Measurements from ENCODE around the gene RALB. TPM values are rescaled to one million over a fixed set of nuclear protein-coding genes. Genes with fewer than 3 reads are reported as not detected.

RALB gene
- total RNA-seq, 1 experiment from 2014 or later: 40.2 TPM

- no peak overlapping the region for H3K4me3 Mint-ChIP-seq (ENCODE audit: low read depth, unreplicated experiment)
- H3K4me1 Mint-ChIP-seq (ENCODE audit: low read depth, unreplicated experiment): peaks cover 48% of the 10 kb centered on the region
- no peaks in the 10 kb centered on the region for H3K9me3 Mint-ChIP-seq (ENCODE audit: low read depth, unreplicated experiment)
- intact Hi-C loops (cut with micrococcal nuclease; ENCODE audit: unreplicated experiment): loop anchor here (5.0 kb wide), 2 partner anchors 36 to 51 kb away; partner anchors contain the start of gene RALB
- peaks cover 31% of the 10 kb centered on the region for H3K36me3 Mint-ChIP-seq (ENCODE audit: insufficient read depth, unreplicated experiment)
- CTCF ChIA-PET: no interaction called here
- H3K27ac Mint-ChIP-seq (ENCODE audit: unreplicated experiment): peak overlapping the region; percentile 55
- H3K27me3 Mint-ChIP-seq (ENCODE audit: unreplicated experiment): no peaks in the 10 kb centered on the region
- TF ChIP-seq CTCF (IDR thresholded peaks at IDR 0.05; ENCODE audit: unreplicated experiment): no peak
- DNase-seq: no peak
- no TSS peak for BruUV-seq (replicated peaks)
Measured at GRCh38 chr2:120288016-120288373, 35.3 kb downstream of the RALB start.

GRCh38 chr2:120289221-120289906 is 36.7 kb downstream of the RALB start:
- intact Hi-C loops (cut with micrococcal nuclease; ENCODE audit: unreplicated experiment): loop anchor here (5.0 kb wide), 2 partner anchors 37 to 52 kb away; partner anchors contain the start of gene RALB
- no peaks in the 10 kb centered on the region for H3K27me3 Mint-ChIP-seq (ENCODE audit: unreplicated experiment)
- no peak overlapping the region for H3K4me3 Mint-ChIP-seq (ENCODE audit: low read depth, unreplicated experiment)
- H3K36me3 Mint-ChIP-seq (ENCODE audit: insufficient read depth, unreplicated experiment): peaks cover 29% of the 10 kb centered on the region
- CTCF ChIA-PET: no interaction called here
- no peaks in the 10 kb centered on the region for H3K9me3 Mint-ChIP-seq (ENCODE audit: low read depth, unreplicated experiment)
- H3K27ac Mint-ChIP-seq (ENCODE audit: unreplicated experiment): no peak overlapping the region
- TF ChIP-seq CTCF (IDR thresholded peaks at IDR 0.05; ENCODE audit: unreplicated experiment): no peak
- no TSS peak for BruUV-seq (replicated peaks)
- peaks cover 48% of the 10 kb centered on the region for H3K4me1 Mint-ChIP-seq (ENCODE audit: low read depth, unreplicated experiment)
- no peak for DNase-seq

- Mint-ChIP-seq H3K36me3 (ENCODE audit: insufficient read depth, unreplicated experiment) (peaks cover 32% of the 10 kb centered on the region), H3K4me1 (ENCODE audit: low read depth, unreplicated experiment) (peaks cover 48% of the 10 kb centered on the region), H3K27me3 (ENCODE audit: unreplicated experiment) (no peaks in the 10 kb centered on the region), H3K27ac (ENCODE audit: unreplicated experiment) (peak overlapping the region; percentile 52), H3K9me3 (ENCODE audit: low read depth, unreplicated experiment) (no peaks in the 10 kb centered on the region), H3K4me3 (ENCODE audit: low read depth, unreplicated experiment) (no peak overlapping the region)
- intact Hi-C loops (cut with micrococcal nuclease; ENCODE audit: unreplicated experiment): no loop called here
- TF ChIP-seq CTCF (IDR thresholded peaks at IDR 0.05; ENCODE audit: unreplicated experiment): no peak
- no peak for DNase-seq
- CTCF ChIA-PET: no interaction called here
- no TSS peak for BruUV-seq (replicated peaks)
Measured at GRCh38 chr2:120290737-120291136, 38.1 kb downstream of the RALB start.

GRCh38 chr2:120291401-120292311 is 39.0 kb downstream of the RALB start:
- Mint-ChIP-seq H3K4me3 (ENCODE audit: low read depth, unreplicated experiment) (no peak overlapping the region), H3K27me3 (ENCODE audit: unreplicated experiment) (no peaks in the 10 kb centered on the region), H3K36me3 (ENCODE audit: insufficient read depth, unreplicated experiment) (peaks cover 33% of the 10 kb centered on the region), H3K4me1 (ENCODE audit: low read depth, unreplicated experiment) (peaks cover 43% of the 10 kb centered on the region), H3K9me3 (ENCODE audit: low read depth, unreplicated experiment) (no peaks in the 10 kb centered on the region), H3K27ac (ENCODE audit: unreplicated experiment) (peak overlapping the region; percentile 52)
- peak; percentile 35 for DNase-seq
- intact Hi-C loops (cut with micrococcal nuclease; ENCODE audit: unreplicated experiment): no loop called here
- CTCF ChIA-PET: no interaction called here
- no TSS peak for BruUV-seq (replicated peaks)
- TF ChIP-seq CTCF (IDR thresholded peaks at IDR 0.05; ENCODE audit: unreplicated experiment): no peak
